ENCODE results near the gene POU3F2.

GRCh38 chr6:98812220-98812619 lies 22.2 kb upstream of the POU3F2 start:
- TF ChIP-seq CTCF (IDR thresholded peaks at IDR 0.05) = no peak
- no peak for TF ChIP-seq EZH2 (IDR thresholded peaks at IDR 0.05; ENCODE audit: borderline replicate concordance, insufficient read depth, low read depth, low read length, poor library complexity, severe bottlenecking)

Measured in B cell (primary cell).